Measurements from ENCODE around the gene GDPD5.

The GDPD5 gene

DNA sequence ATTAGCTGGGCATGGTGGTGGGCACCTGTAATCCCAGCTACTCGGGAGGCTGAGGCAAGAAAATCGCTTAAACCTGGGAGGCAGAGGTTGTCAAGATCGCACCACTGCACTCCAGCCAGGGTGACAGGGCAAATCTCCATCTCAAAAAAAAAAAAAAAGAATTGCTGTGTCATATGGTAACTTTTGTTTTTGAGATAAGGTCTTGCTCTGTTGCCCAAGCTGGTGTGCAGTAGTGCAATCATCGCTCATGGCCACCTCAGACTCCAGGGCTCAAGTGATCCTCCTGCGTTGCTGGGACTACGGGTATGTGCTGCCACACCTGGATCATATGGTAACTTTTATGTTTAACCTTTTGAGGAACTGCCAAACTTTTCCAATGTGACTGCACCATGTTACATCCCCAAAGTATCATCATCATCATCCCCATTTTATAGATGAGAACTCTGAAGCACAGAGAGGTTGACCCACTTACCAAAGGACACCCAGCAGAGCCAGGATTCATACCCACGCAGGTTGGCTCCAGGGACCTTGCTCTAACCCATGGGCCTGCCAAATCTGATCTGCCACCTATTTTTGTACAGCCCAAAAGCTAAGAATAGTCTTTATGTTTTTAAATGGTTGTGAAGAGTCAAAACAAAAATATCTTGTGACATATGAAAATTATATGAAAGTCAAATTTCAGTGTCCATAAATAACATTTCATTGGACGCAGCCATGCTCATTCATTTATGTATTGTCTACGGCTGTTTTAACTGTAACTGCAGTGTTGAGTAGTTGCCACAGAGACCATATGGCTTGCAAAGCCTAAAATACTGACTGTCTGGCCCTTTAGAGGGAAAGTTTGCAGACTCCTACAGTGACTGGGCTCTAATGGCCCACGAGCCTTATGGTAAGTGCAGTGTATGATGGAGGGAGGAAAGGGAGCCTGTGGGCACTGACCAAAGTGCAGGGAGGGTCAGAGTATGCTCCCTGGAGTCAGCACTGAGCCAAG lies 45.3 kb downstream of the GDPD5 start:
- in situ Hi-C loops (cut with HindIII; ENCODE audit: low pct_ligation_motif_present, low pct_unique_long_range_greater_than_20kb, low sequenced_read_pairs) = no loop called here
- DNase-seq = no peak

- in situ Hi-C loops (cut with HindIII; ENCODE audit: low pct_ligation_motif_present, low pct_unique_long_range_greater_than_20kb, low sequenced_read_pairs) = no loop called here
- no peak for DNase-seq
Observed at GRCh38 chr11:75479597-75480145, 46.1 kb downstream of the GDPD5 start.

GRCh38 chr11:75478783-75479596 lies 46.8 kb downstream of the GDPD5 start:
- in situ Hi-C loops (cut with HindIII; ENCODE audit: low pct_ligation_motif_present, low pct_unique_long_range_greater_than_20kb, low sequenced_read_pairs) = no loop called here
- no peak for DNase-seq

DNA sequence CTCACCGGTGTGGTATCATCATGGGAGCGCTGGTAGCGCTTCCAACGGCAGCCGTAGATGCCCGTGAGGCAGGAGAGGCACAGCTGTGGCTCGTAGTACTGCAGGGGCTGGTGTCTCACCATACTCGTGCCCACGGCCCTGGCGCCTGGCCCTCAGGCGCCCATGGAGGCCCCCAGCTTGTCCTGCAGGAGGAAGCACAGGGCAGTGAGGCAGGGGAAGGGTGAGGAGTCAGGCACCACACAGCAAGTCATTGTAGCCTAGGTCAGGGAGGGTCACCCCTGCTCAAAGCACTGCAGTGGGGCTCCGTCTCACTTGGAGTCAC lies 48.2 kb downstream of the GDPD5 start:
- no peak for DNase-seq
- in situ Hi-C loops (cut with HindIII; ENCODE audit: low pct_ligation_motif_present, low pct_unique_long_range_greater_than_20kb, low sequenced_read_pairs) = no loop called here

GRCh38 chr11:75476739-75477613 lies 48.8 kb downstream of the GDPD5 start:
- DNase-seq = no peak
- in situ Hi-C loops (cut with HindIII; ENCODE audit: low pct_ligation_motif_present, low pct_unique_long_range_greater_than_20kb, low sequenced_read_pairs) = no loop called here

GRCh38 chr11:75475767-75476650 lies 49.7 kb downstream of the GDPD5 start:
- no peak for DNase-seq
- in situ Hi-C loops (cut with HindIII; ENCODE audit: low pct_ligation_motif_present, low pct_unique_long_range_greater_than_20kb, low sequenced_read_pairs) = no loop called here

DNA sequence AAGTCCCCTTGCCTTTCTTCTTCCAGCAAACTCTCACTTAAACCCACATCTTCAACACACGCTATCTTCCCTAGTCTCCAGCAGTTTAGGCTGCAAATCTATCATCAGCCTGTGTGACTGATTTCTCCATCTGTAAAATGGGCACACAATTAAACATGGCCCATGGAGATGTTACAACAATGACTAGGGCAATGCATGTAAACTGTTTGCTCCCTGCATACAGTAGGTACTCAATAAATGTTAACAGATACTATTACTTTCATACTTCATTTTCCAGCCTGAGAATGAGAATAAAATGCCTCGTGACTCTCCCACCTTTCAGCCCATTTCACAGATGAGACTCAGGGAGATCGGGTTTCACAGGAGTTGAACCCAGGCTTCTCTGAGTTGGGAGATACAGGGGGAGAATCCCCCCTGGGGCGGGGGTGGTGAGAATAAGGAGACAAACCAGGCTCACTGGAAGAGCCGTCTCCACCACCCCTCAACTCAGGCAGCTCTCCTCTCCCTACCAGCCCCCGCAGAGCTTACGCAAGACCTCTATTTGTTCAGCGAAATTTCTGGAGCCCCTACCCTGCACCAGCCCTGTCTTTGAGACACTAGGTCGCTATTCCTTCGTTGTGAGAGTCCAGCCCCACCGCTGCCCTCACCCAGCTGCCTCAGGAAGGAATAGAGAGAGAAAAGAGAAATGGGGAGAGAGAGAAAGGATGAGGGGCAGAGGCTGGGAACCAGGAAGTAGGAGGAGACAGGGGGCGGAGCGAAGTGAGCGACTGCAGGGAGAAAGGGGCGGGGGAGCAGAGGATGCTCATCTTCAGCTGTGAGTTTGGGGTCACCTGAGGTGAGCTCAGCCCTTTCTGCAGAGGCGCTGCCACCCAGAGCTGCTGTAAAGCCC lies 50.6 kb downstream of the GDPD5 start:
- in situ Hi-C loops (cut with HindIII; ENCODE audit: low pct_ligation_motif_present, low pct_unique_long_range_greater_than_20kb, low sequenced_read_pairs) = no loop called here
- no peak for DNase-seq

- in situ Hi-C loops (cut with HindIII; ENCODE audit: low pct_ligation_motif_present, low pct_unique_long_range_greater_than_20kb, low sequenced_read_pairs) = no loop called here
- no peak for DNase-seq
Observed at GRCh38 chr11:75474240-75474639, 51.5 kb downstream of the GDPD5 start.

DNA sequence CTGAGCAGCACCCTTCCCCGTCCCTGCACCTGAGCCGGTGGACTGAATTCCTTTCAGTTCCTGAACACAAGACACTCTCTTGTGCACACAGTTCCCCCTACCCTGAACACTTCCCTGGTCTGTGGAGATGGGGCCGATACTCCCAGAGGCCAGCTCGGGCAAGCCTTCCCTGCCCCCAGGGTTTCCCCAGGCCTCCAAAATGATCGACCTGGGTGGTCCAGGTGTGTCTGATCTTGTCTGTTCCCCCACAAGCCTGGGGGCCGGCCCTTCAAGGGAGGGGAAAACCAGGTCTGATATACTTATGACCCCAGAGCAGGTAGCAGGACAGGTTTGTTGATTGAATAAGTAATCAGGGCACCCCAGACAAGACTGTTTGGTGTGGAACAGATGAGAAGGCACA lies 52.1 kb downstream of the GDPD5 start:
- DNase-seq = no peak
- in situ Hi-C loops (cut with HindIII; ENCODE audit: low pct_ligation_motif_present, low pct_unique_long_range_greater_than_20kb, low sequenced_read_pairs) = no loop called here

- no peak for DNase-seq
- in situ Hi-C loops (cut with HindIII; ENCODE audit: low pct_ligation_motif_present, low pct_unique_long_range_greater_than_20kb, low sequenced_read_pairs) = no loop called here
Observed at GRCh38 chr11:75472081-75472732, 53.5 kb downstream of the GDPD5 start.

- no peak for DNase-seq
- in situ Hi-C loops (cut with HindIII; ENCODE audit: low pct_ligation_motif_present, low pct_unique_long_range_greater_than_20kb, low sequenced_read_pairs) = no loop called here
Observed at GRCh38 chr11:75471176-75471973, 54.4 kb downstream of the GDPD5 start.

- DNase-seq = no peak
- in situ Hi-C loops (cut with HindIII; ENCODE audit: low pct_ligation_motif_present, low pct_unique_long_range_greater_than_20kb, low sequenced_read_pairs) = no loop called here
Observed at GRCh38 chr11:75470476-75471080, 55.2 kb downstream of the GDPD5 start.

- DNase-seq = no peak
Observed at GRCh38 chr11:75469785-75470405, 55.8 kb downstream of the GDPD5 start.

DNA sequence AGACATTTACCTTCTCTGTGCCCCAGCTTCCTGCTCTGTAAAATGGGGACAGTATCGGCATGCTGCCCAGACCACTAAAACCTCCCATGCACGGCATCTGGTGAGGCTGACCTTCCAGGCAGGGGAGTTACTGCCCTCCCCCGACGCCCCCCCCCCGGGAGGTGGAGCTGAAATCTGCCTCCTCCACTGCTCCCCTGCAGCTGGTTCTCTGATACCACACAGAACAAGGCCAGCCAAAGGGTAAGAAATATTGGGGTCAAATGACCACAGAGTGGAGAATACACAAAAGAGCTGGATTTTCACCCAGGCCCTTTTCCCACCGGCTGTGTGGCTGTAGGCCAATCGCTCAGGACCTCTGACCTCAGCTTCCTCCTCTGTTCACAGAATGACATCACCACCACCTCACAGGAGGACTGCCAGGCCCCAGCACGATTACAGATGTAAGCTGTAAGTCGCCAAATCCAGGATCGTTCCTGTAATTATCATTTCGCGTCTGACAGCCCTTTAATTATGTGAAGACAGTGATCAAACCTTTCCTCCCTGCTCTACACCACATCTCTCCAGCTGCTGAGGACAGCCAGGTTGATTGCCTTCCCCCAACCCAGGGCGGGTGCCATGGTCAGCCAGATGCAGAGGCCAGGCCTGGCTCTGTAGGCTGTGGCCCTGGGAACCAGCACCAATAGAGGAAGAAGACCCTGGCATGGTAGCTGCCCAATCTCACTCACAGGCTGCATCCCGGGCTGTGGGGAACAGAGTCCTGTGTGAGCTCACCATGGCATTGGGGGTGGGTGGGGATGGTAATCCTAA lies 57.0 kb downstream of the GDPD5 start:
- in situ Hi-C loops (cut with HindIII; ENCODE audit: low pct_ligation_motif_present, low pct_unique_long_range_greater_than_20kb, low sequenced_read_pairs) = no loop called here
- no peak for DNase-seq

More at GRCh38 chr11:75469785-75470405, 55.8 kb downstream of the GDPD5 start:
- in situ Hi-C loops (cut with HindIII; ENCODE audit: low pct_ligation_motif_present, low pct_unique_long_range_greater_than_20kb, low sequenced_read_pairs) = no loop called here
